Spleen (tissue), 13 donors: Measurements from ENCODE around the gene DAPL1. TPM values are rescaled to one million over a fixed set of nuclear protein-coding genes. Genes with fewer than 3 reads are reported as not detected.
A peak's percentile ranks its signal among the peaks of the same experiment; 100 is the strongest.

Experiments used
- DNase-seq: peaks from one replicate; pipeline ENCODE4 v3.0.0-alpha.2; 2020
- H3K27ac ChIP-seq, 8 donors: fragments of 200-600 bp; sonication (generic) in 7 of 8; 1 replicate in 4 of 8; 2 replicates in 4 of 8; pipeline versions ENCODE4 v1.5.0 to v1.8.0; 2016 to 2021; ENCODE audit warnings: inconsistent platforms in 4 of 8, mild to moderate bottlenecking in 4 of 8, moderate library complexity in 1 of 8
- H3K27me3 ChIP-seq, 7 donors: fragments of 200-600 bp; sonication (generic) in 6 of 7; replicated peaks in 1 of 7; 1 replicate in 4 of 7; 2 replicates in 3 of 7; pipeline versions ENCODE4 v1.5.0 to v1.8.0; 2016 to 2021; ENCODE audit warnings: inconsistent platforms in 3 of 7, mild to moderate bottlenecking in 1 of 7
- H3K36me3 ChIP-seq, 6 donors: fragments of 200-600 bp; sonication (generic) in 5 of 6; 1 replicate in 4 of 6; 2 replicates in 2 of 6; pipeline versions ENCODE4 v1.5.0 to v1.8.0; 2016 to 2021; ENCODE audit warnings: inconsistent platforms in 2 of 6
- H3K4me1 ChIP-seq, 6 donors: fragments of 200-600 bp; sonication (generic) in 5 of 6; 1 replicate in 3 of 6; 2 replicates in 3 of 6; pipeline versions ENCODE4 v1.5.0 to v1.8.0; 2016 to 2021; ENCODE audit warnings: inconsistent platforms in 3 of 6
- H3K4me3 ChIP-seq, 8 donors: fragments of 200-600 bp; sonication (generic) in 7 of 8; 1 replicate in 4 of 8; 2 replicates in 4 of 8; pipeline versions ENCODE4 v1.5.0 to v1.8.0; 2016 to 2021; ENCODE audit warnings: inconsistent platforms in 4 of 8, mild to moderate bottlenecking in 4 of 8, moderate library complexity in 2 of 8
- H3K9me3 ChIP-seq, 8 donors: fragments of 200-600 bp; sonication (generic) in 7 of 8; 1 replicate in 4 of 8; 2 replicates in 4 of 8; pipeline versions ENCODE4 v1.5.0 to v1.8.0; 2016 to 2021; ENCODE audit warnings: inconsistent platforms in 4 of 8
- CTCF ChIP-seq, 11 experiments: fragments of 200-600 bp in 7 of 11; fragments of 450-650 bp in 4 of 11; sonication (generic) in 4 of 11; IDR thresholded peaks in 8 of 11; conservative IDR thresholded peaks in 3 of 11; 1 replicate in 7 of 11; 2 replicates in 4 of 11; pipeline versions ENCODE4 v1.4.0 to v1.8.0; 2016 to 2021; ENCODE audit warnings: antibody characterized with exemption in 11 of 11, inconsistent platforms in 4 of 11, mild to moderate bottlenecking in 1 of 11
- POLR2A ChIP-seq, 3 donors: fragments of 450-650 bp; IDR thresholded peaks; one replicate each; pipeline ENCODE4 v1.5.1; 2017; ENCODE audit warnings: antibody characterized with exemption in 3 of 3, mild to moderate bottlenecking in 1 of 3
- POLR2AphosphoS5 ChIP-seq, 3 donors: sonication (generic); formaldehyde crosslinking; IDR thresholded peaks; one replicate each; pipeline ENCODE4 v1.5.1; 2017; ENCODE audit warnings: antibody characterized with exemption in 3 of 3
- WGBS, 5 donors: extraction: QIAGEN DNeasy Blood & Tissue Kit in 3 of 5; methylation state at CpG; one replicate each; pipeline versions ENCODE4 v1.1.5 to v1.1.7; 2013 to 2018; 5-methylcytosine and 5-hydroxymethylcytosine counted together
- intact Hi-C: fragments of 100-400 bp; cut with DNase I; formaldehyde crosslinking; loops from one replicate; pipeline ENCODE4 v1.15.0; 2023; ENCODE audit warnings: low total_unique reads
- long read RNA-seq, 2 donors: transcript quantifications; one replicate each; lab custom pipeline, GENCODE V29; 2026
- polyA plus RNA-seq, 3 donors: library from polyadenylated mRNA; stranded (reverse); fragments of 200-250 nt; gene quantifications; one replicate each; pipeline ENCODE4 v1.2.1, GENCODE V29; 2013
- total RNA-seq, 7 donors: library from RNA; depleted of rRNA in 3 of 7; stranded (reverse); fragments of >200 nt in 3 of 7; fragmentation: NEBNext Ultra II Directional in 4 of 7; extraction: Animal tissue kit (Norgen Biotek cat#: 25700) in 4 of 7; gene quantifications; one replicate each; pipeline versions ENCODE4 v1.1.0 to v1.2.1, GENCODE V29; 2016 to 2021
- donor health status: healthy with polysubstance abuse.
- donor health status: DM: no; HTN: no; CAD: no; lungs with moderate emphysema.
- donor health status: DM: no; HTN: no; CAD: no.
- donor health status: Bipolar disorder and iron deficiency.
- donor health status: healthy.
- donor health status: DM: no; HTN: no; CAD: no.
- donor health status: DM: yes; HTN: yes; CAD: no.

The DAPL1 gene
- under 1 TPM in 1 of 7 donors, not detected in 6; 0.73 TPM for total RNA-seq
- polyA plus RNA-seq = 1 to 10 TPM in 1 of 3 donors, under 1 TPM in 1, not detected in 1; 0.21 to 4.1 TPM
- long read RNA-seq, donor 1 = 0 reads
- long read RNA-seq, donor 2 = 0 reads

GRCh38 chr2:158795195-158795924 is at the start of gene DAPL1:
TSS of gene DAPL1 (plus strand) at chr2:158795317. CDS start at chr2:158795373, 56 bp downstream.
- Histone ChIP-seq H3K4me3 (no peak within 1 kb of the TSS), H3K9me3 (no peaks in the 10 kb centered on the region), H3K4me1 (no peaks in the 10 kb centered on the region), H3K36me3 (no peaks in the 10 kb centered on the region), H3K27ac (no peak within 1 kb of the TSS), H3K27me3 (peaks cover 0 to 13% (median 0%) of the 10 kb centered on the region in 7 donors)
- TF ChIP-seq POLR2AphosphoS5 (IDR thresholded peaks at IDR 0.05) (no peak), POLR2A (IDR thresholded peaks at IDR 0.05) (no peak), CTCF (IDR thresholded peaks at IDR 0.05 in 8 of 11, conservative IDR thresholded peaks at IDR 0.05 in 3 of 11) (no peak)
- intact Hi-C loops = no loop called here
- WGBS, 5 donors = 29 to 37% (median 34%) methylated on average over 7 to 10 of the region's 10 CpGs
- DNase-seq = no peak

GRCh38 chr2:158745866-158746382 is 49.2 kb upstream of the DAPL1 start:
- Histone ChIP-seq H3K27ac (no peak overlapping the region), H3K36me3 (no peaks in the 10 kb centered on the region), H3K4me3 (no peak overlapping the region), H3K9me3 (no peaks in the 10 kb centered on the region), H3K4me1 (peaks cover 0 to 15% (median 7%) of the 10 kb centered on the region in 6 donors), H3K27me3 (peaks cover 0 to 47% (median 0%) of the 10 kb centered on the region in 7 donors)
- intact Hi-C loops = loop anchor here (10.0 kb wide), 1 partner anchor 281 kb away; no protein-coding TSS in a partner anchor
- TF ChIP-seq CTCF (IDR thresholded peaks at IDR 0.05 in 8 of 11, conservative IDR thresholded peaks at IDR 0.05 in 3 of 11) = peak in 2 of 11 experiments; percentile 4
- TF ChIP-seq POLR2A (IDR thresholded peaks at IDR 0.05) = no peak
- 44 to 56% (median 51%) methylated on average over 7 of the region's 7 CpGs for WGBS, 5 donors
- DNase-seq = no peak

GRCh38 chr2:158746488-158746887 is 48.6 kb upstream of the DAPL1 start:
- peaks cover 0 to 15% (median 7%) of the 10 kb centered on the region in 6 donors for H3K4me1 ChIP-seq
- no peaks in the 10 kb centered on the region for H3K9me3 ChIP-seq
- peaks cover 0 to 47% (median 0%) of the 10 kb centered on the region in 7 donors for H3K27me3 ChIP-seq
- H3K27ac ChIP-seq = no peak overlapping the region
- DNase-seq = no peak
- H3K36me3 ChIP-seq = no peaks in the 10 kb centered on the region
- TF ChIP-seq POLR2A (IDR thresholded peaks at IDR 0.05) = no peak
- TF ChIP-seq CTCF (IDR thresholded peaks at IDR 0.05 in 8 of 11, conservative IDR thresholded peaks at IDR 0.05 in 3 of 11) = no peak
- no peak for TF ChIP-seq POLR2AphosphoS5 (IDR thresholded peaks at IDR 0.05)
- H3K4me3 ChIP-seq = no peak overlapping the region
- 59 to 81% (median 63%) methylated on average over 6 of the region's 6 CpGs for WGBS, 5 donors
- intact Hi-C loops = loop anchor here (10.0 kb wide), 1 partner anchor 282 kb away; no protein-coding TSS in a partner anchor

- intact Hi-C loops = loop anchor here (10.0 kb wide), 1 partner anchor 282 kb away; no protein-coding TSS in a partner anchor
- Histone ChIP-seq H3K4me1 (peaks cover 0 to 14% (median 7%) of the 10 kb centered on the region in 6 donors), H3K27me3 (peaks cover 0 to 47% (median 0%) of the 10 kb centered on the region in 7 donors), H3K27ac (no peak overlapping the region), H3K36me3 (no peaks in the 10 kb centered on the region), H3K9me3 (no peaks in the 10 kb centered on the region), H3K4me3 (no peak overlapping the region)
- DNase-seq = no peak
- WGBS, 5 donors = 71 to 88% (median 83%) methylated on average over 2 of the region's 2 CpGs
- TF ChIP-seq POLR2AphosphoS5 (IDR thresholded peaks at IDR 0.05) (no peak), CTCF (IDR thresholded peaks at IDR 0.05 in 8 of 11, conservative IDR thresholded peaks at IDR 0.05 in 3 of 11) (no peak), POLR2A (IDR thresholded peaks at IDR 0.05) (no peak)
These were observed 47.8 kb upstream of the DAPL1 start for GRCh38 chr2:158747281-158747680.
